ENCODE measurements around the gene GREB1L. TPM values are rescaled to one million over a fixed set of nuclear protein-coding genes. Genes with fewer than 3 reads are reported as not detected.

Gene GREB1L
- total RNA-seq, 1 donor from 2014 or later = 8.6 TPM

DNA sequence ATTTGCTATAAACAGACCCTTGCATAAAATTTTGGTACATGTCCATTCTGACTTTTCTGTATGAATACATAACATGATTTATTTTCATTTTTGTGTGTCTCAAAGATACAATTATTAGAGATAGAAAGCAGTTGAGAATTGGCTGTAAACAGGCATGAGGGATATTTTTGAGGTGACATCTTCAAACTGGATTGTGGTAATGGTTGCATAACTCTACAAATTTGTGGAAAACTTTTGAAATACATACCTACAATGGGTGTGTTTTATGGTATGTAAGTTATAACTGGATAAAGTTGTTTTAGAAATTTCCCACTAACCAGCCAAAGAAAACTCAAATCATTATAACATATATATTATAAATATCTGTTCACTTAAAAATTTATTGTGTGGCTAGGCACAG lies 39.6 kb downstream of the GREB1L start:
- H3K27me3 Mint-ChIP-seq = no peaks in the 10 kb centered on the region

DNA sequence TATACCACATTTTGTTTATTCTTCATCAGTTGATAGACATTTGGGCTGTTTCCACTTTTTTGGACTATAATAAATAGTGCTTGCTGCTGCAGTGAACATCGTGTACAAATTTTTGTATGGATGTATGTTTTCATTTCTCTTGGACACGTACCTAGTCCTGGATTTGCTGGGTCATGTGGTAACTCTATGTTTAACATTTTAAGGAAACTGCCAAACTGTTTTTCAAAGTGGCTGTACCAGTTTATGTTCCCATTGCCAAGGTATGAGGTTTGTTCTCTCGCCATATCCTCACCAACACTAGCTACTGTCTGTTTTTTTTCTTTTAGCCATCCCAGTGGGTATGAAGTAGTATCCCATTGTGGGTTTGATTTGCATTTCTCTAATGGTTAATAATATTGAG lies 42.5 kb downstream of the GREB1L start:
- no peaks in the 10 kb centered on the region for H3K4me1 Mint-ChIP-seq (ENCODE audit: low read depth)
- H3K27ac Mint-ChIP-seq = no peak overlapping the region
- DNase-seq (ENCODE audit: low spot score, unreplicated experiment) = no peak
- H3K27me3 Mint-ChIP-seq = no peaks in the 10 kb centered on the region
- no peaks in the 10 kb centered on the region for H3K9me3 Mint-ChIP-seq (ENCODE audit: low read depth)
- peaks cover 2% of the 10 kb centered on the region for H3K36me3 Mint-ChIP-seq (ENCODE audit: insufficient read depth)
- H3K4me3 Mint-ChIP-seq (ENCODE audit: low read depth) = no peak overlapping the region
- TF ChIP-seq, protein P1, sequence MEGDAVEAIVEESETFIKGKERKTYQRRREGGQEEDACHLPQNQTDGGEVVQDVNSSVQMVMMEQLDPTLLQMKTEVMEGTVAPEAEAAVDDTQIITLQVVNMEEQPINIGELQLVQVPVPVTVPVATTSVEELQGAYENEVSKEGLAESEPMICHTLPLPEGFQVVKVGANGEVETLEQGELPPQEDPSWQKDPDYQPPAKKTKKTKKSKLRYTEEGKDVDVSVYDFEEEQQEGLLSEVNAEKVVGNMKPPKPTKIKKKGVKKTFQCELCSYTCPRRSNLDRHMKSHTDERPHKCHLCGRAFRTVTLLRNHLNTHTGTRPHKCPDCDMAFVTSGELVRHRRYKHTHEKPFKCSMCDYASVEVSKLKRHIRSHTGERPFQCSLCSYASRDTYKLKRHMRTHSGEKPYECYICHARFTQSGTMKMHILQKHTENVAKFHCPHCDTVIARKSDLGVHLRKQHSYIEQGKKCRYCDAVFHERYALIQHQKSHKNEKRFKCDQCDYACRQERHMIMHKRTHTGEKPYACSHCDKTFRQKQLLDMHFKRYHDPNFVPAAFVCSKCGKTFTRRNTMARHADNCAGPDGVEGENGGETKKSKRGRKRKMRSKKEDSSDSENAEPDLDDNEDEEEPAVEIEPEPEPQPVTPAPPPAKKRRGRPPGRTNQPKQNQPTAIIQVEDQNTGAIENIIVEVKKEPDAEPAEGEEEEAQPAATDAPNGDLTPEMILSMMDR (IDR thresholded peaks at IDR 0.05; ENCODE audit: unreplicated experiment) = no peak

More for the DNA sequence above, 39.6 kb downstream of the GREB1L start:
- peaks cover 2% of the 10 kb centered on the region for H3K36me3 Mint-ChIP-seq (ENCODE audit: insufficient read depth)
- DNase-seq (ENCODE audit: low spot score, unreplicated experiment) = no peak
- peaks cover 6% of the 10 kb centered on the region for H3K9me3 Mint-ChIP-seq (ENCODE audit: low read depth)
- no peak overlapping the region for H3K4me3 Mint-ChIP-seq (ENCODE audit: low read depth)
- no peak overlapping the region for H3K27ac Mint-ChIP-seq
- H3K4me1 Mint-ChIP-seq (ENCODE audit: low read depth) = peaks cover 6% of the 10 kb centered on the region
- TF ChIP-seq, protein P1 (IDR thresholded peaks at IDR 0.05; ENCODE audit: unreplicated experiment) = no peak

DNA sequence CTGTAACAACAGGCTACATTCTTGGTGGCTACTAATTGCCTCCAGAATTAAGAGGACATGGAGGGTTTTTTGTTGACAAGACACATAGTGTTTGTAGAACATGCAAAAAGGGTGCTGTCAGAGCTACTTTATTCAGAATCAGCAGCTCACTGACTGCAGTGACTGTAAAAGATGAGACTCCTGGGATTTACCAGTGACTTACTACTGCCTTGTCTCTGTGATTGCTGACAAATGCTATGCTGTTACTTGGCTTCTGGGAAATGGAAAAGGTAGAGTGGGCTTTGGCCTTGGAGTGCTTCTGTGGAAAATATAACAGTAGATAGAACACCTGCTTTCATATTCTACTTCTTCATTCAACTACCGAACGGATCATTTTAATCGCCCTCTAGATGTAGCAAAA lies 47.8 kb downstream of the GREB1L start:
- Mint-ChIP-seq H3K4me3 (ENCODE audit: low read depth) (no peak overlapping the region), H3K9me3 (ENCODE audit: low read depth) (no peaks in the 10 kb centered on the region), H3K4me1 (ENCODE audit: low read depth) (peaks cover 4% of the 10 kb centered on the region), H3K27me3 (no peaks in the 10 kb centered on the region), H3K36me3 (ENCODE audit: insufficient read depth) (no peaks in the 10 kb centered on the region), H3K27ac (no peak overlapping the region)
- DNase-seq (ENCODE audit: low spot score, unreplicated experiment) = no peak
- TF ChIP-seq, protein P1 (IDR thresholded peaks at IDR 0.05; ENCODE audit: unreplicated experiment) = no peak

DNA sequence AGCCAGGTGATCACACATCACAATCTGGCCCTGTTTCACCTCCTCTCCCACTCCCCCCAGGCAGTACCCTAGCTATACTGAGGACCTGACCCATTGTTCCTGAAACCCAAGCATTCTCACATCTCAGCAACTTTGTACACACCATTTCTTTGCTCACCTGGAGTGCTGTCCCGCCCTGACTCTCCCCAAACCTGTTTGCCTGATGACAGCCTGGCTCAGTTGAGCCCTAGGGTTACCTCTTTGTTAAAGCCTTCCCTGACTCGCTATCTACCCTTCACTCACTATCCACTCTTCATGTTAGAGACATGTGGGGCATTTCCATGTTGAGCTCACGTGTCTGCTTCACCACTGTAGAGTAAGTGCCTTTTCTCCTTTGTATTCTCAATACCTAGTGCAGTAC lies 49.1 kb downstream of the GREB1L start:
- no peaks in the 10 kb centered on the region for H3K9me3 Mint-ChIP-seq (ENCODE audit: low read depth)
- TF ChIP-seq, protein P1 (IDR thresholded peaks at IDR 0.05; ENCODE audit: unreplicated experiment) = no peak
- H3K27ac Mint-ChIP-seq = no peak overlapping the region
- no peak overlapping the region for H3K4me3 Mint-ChIP-seq (ENCODE audit: low read depth)
- no peaks in the 10 kb centered on the region for H3K36me3 Mint-ChIP-seq (ENCODE audit: insufficient read depth)
- no peak for DNase-seq (ENCODE audit: low spot score, unreplicated experiment)
- H3K27me3 Mint-ChIP-seq = no peaks in the 10 kb centered on the region
- peaks cover 5% of the 10 kb centered on the region for H3K4me1 Mint-ChIP-seq (ENCODE audit: low read depth)

DNA sequence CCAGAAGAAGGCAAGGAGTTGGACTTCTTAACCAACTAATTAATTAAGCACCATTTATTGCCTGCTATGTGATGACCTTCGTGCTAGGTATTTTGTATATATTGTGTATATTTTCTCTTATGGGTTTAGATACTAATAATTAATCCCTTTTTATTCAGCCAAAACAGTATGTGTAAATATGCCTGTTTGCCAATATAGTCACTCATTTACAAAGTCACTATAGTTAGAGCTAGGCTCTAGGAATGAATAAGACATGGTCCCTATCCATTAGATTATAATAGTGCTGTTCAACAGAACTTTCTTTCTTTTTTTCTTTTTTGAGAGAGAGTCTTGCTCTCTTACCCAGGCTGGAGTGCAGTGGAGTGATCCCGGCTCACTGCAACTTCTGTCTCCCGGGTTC lies 51.4 kb downstream of the GREB1L start:
- TF ChIP-seq, protein P1 (IDR thresholded peaks at IDR 0.05; ENCODE audit: unreplicated experiment) = no peak
- no peak overlapping the region for H3K4me3 Mint-ChIP-seq (ENCODE audit: low read depth)
- no peak overlapping the region for H3K27ac Mint-ChIP-seq
- H3K27me3 Mint-ChIP-seq = no peaks in the 10 kb centered on the region
- DNase-seq (ENCODE audit: low spot score, unreplicated experiment) = no peak
- H3K4me1 Mint-ChIP-seq (ENCODE audit: low read depth) = peaks cover 5% of the 10 kb centered on the region
- H3K9me3 Mint-ChIP-seq (ENCODE audit: low read depth) = no peaks in the 10 kb centered on the region
- H3K36me3 Mint-ChIP-seq (ENCODE audit: insufficient read depth) = no peaks in the 10 kb centered on the region
